Activated naive CD4-positive, alpha-beta T cell treated with anti-CD3 and anti-CD28 coated beads for 36 hours (primary cell): ENCODE measurements around the gene NCAPG. TPM values are rescaled to one million over a fixed set of nuclear protein-coding genes. Genes with fewer than 3 reads are reported as not detected.
"Not testable (repeated sequence)": the region's sequence is repeated elsewhere in the genome, so short reads cannot be mapped to it uniquely, and the experiment has no call there.

Experiments
- CTCF ChIA-PET: fragments of 350-600 bp; sonication (Branson Sonifier 250); formaldehyde crosslinking; loops from one replicate; lab custom pipeline; 2021; ENCODE audit warnings: antibody characterized with exemption; lab: Charles Lee
- DNase-seq: peaks from one replicate; pipeline ENCODE4 v3.0.0-alpha.2; 2020
- H3K27ac Mint-ChIP-seq: one replicate; pipeline ENCODE4 v1.8.0; 2021; ENCODE audit warnings: mild to moderate bottlenecking, mixed read lengths
- H3K27me3 Mint-ChIP-seq: one replicate; pipeline ENCODE4 v1.8.0; 2021; ENCODE audit warnings: low read depth, mixed read lengths
- H3K36me3 Mint-ChIP-seq: one replicate; pipeline ENCODE4 v1.8.0; 2021; ENCODE audit warnings: low read depth, mixed read lengths
- H3K4me1 Mint-ChIP-seq: one replicate; pipeline ENCODE4 v1.8.0; 2021; ENCODE audit warnings: low read depth, mixed read lengths
- H3K4me3 Mint-ChIP-seq: one replicate; pipeline ENCODE4 v1.8.0; 2021; ENCODE audit warnings: mild to moderate bottlenecking, moderate library complexity, mixed read lengths
- H3K9me3 Mint-ChIP-seq: one replicate; pipeline ENCODE4 v1.8.0; 2021; ENCODE audit warnings: mixed read lengths
- intact Hi-C: fragments of 100-400 bp; cut with micrococcal nuclease; formaldehyde crosslinking; loops from one replicate; pipeline ENCODE4 v1.15.1; 2023
- total RNA-seq, 2 experiments: library from RNA; stranded (reverse); gene quantifications; one replicate each; pipeline ENCODE4 v1.2.3, GENCODE V29; 2021

Gene NCAPG
- total RNA-seq, 2 experiments from 2014 or later, result 70.2 to 78.4 TPM

GRCh38 chr4:17851959-17852358, 41.2 kb downstream of the NCAPG start:
- Mint-ChIP-seq H3K27ac (no peak overlapping the region), H3K36me3 (peaks cover 8% of the 10 kb centered on the region), H3K4me1 (no peaks in the 10 kb centered on the region), H3K27me3 (no peaks in the 10 kb centered on the region), H3K9me3 (no peaks in the 10 kb centered on the region), H3K4me3 (no peak overlapping the region)
- intact Hi-C loops, result no loop called here
- no peak for DNase-seq
- CTCF ChIA-PET, result no interaction called here

GRCh38 chr4:17854036-17854435, 43.3 kb downstream of the NCAPG start:
- Mint-ChIP-seq H3K9me3 (no peaks in the 10 kb centered on the region), H3K27me3 (no peaks in the 10 kb centered on the region), H3K4me1 (no peaks in the 10 kb centered on the region), H3K36me3 (peaks cover 6% of the 10 kb centered on the region), H3K4me3 (no peak overlapping the region), H3K27ac (no peak overlapping the region)
- intact Hi-C loops, result no loop called here
- DNase-seq, result no peak
- CTCF ChIA-PET, result no interaction called here

GRCh38 chr4:17859793-17860406, 49.1 kb downstream of the NCAPG start:
- Mint-ChIP-seq H3K9me3 (peaks cover 16% of the 10 kb centered on the region), H3K36me3 (peaks cover 19% of the 10 kb centered on the region), H3K4me3 (no peak overlapping the region), H3K4me1 (no peaks in the 10 kb centered on the region), H3K27me3 (no peaks in the 10 kb centered on the region), H3K27ac (no peak overlapping the region)
- CTCF ChIA-PET, result no interaction called here
- intact Hi-C loops, result no loop called here
- DNase-seq, result no peak

- Mint-ChIP-seq H3K36me3 (peaks cover 21% of the 10 kb centered on the region), H3K9me3 (peaks cover 16% of the 10 kb centered on the region)
- H3K4me1 Mint-ChIP-seq, intact Hi-C loops, H3K27me3 Mint-ChIP-seq, DNase-seq, CTCF ChIA-PET, H3K27ac Mint-ChIP-seq, H3K4me3 Mint-ChIP-seq: not testable (repeated sequence)
Measured at GRCh38 chr4:17861906-17862305, 51.1 kb downstream of the NCAPG start.

GRCh38 chr4:17865866-17866363, 55.1 kb downstream of the NCAPG start:
- Mint-ChIP-seq H3K4me1 (no peaks in the 10 kb centered on the region), H3K4me3 (no peak overlapping the region), H3K27me3 (no peaks in the 10 kb centered on the region), H3K36me3 (peaks cover 17% of the 10 kb centered on the region), H3K9me3 (peaks cover 16% of the 10 kb centered on the region), H3K27ac (no peak overlapping the region)
- DNase-seq, result no peak
- CTCF ChIA-PET, result no interaction called here
- intact Hi-C loops, result no loop called here

GRCh38 chr4:17866810-17867209, 56.0 kb downstream of the NCAPG start:
- H3K4me3 Mint-ChIP-seq, result no peak overlapping the region
- no peak for DNase-seq
- H3K36me3 Mint-ChIP-seq, result peaks cover 14% of the 10 kb centered on the region
- H3K9me3 Mint-ChIP-seq, result peaks cover 13% of the 10 kb centered on the region
- intact Hi-C loops, result no loop called here
- H3K4me1 Mint-ChIP-seq, result no peaks in the 10 kb centered on the region
- CTCF ChIA-PET, result interaction anchor here (0.6 to 0.8 kb wide), 2 partner anchors 8 to 50 kb away, joined by 3 read pairs; no protein-coding TSS in a partner anchor
- H3K27ac Mint-ChIP-seq, result no peak overlapping the region
- H3K27me3 Mint-ChIP-seq, result no peaks in the 10 kb centered on the region

- Mint-ChIP-seq H3K27me3 (no peaks in the 10 kb centered on the region), H3K36me3 (peaks cover 10% of the 10 kb centered on the region), H3K27ac (no peak overlapping the region), H3K9me3 (peaks cover 8% of the 10 kb centered on the region), H3K4me3 (no peak overlapping the region), H3K4me1 (no peaks in the 10 kb centered on the region)
- DNase-seq, result no peak
- CTCF ChIA-PET, result interaction anchor here (0.6 to 0.8 kb wide), 2 partner anchors 9 to 50 kb away, joined by 3 read pairs; no protein-coding TSS in a partner anchor
- intact Hi-C loops, result no loop called here
Measured at GRCh38 chr4:17867276-17867675, 56.5 kb downstream of the NCAPG start.

- Mint-ChIP-seq H3K27ac (no peak overlapping the region), H3K9me3 (no peaks in the 10 kb centered on the region), H3K36me3 (peaks cover 4% of the 10 kb centered on the region), H3K27me3 (no peaks in the 10 kb centered on the region), H3K4me3 (no peak overlapping the region), H3K4me1 (no peaks in the 10 kb centered on the region)
- CTCF ChIA-PET, result no interaction called here
- intact Hi-C loops, result no loop called here
- DNase-seq, result no peak
Measured at GRCh38 chr4:17869327-17869726, 58.5 kb downstream of the NCAPG start.

- intact Hi-C loops, result no loop called here
- Mint-ChIP-seq H3K4me3 (no peak overlapping the region), H3K36me3 (peaks cover 8% of the 10 kb centered on the region), H3K27ac (no peak overlapping the region), H3K4me1 (no peaks in the 10 kb centered on the region), H3K27me3 (no peaks in the 10 kb centered on the region), H3K9me3 (peaks cover 2% of the 10 kb centered on the region)
- CTCF ChIA-PET, result interaction anchor here (1.0 kb wide), 1 partner anchor 59 kb away, joined by 3 read pairs; no protein-coding TSS in a partner anchor
- DNase-seq, result no peak
Measured at GRCh38 chr4:17875402-17876070, 64.8 kb downstream of the NCAPG start.

- no peaks in the 10 kb centered on the region for H3K27me3 Mint-ChIP-seq
- no peak overlapping the region for H3K27ac Mint-ChIP-seq
- H3K4me1 Mint-ChIP-seq, result no peaks in the 10 kb centered on the region
- CTCF ChIA-PET, result no interaction called here
- intact Hi-C loops, result no loop called here
- no peak overlapping the region for H3K4me3 Mint-ChIP-seq
- H3K36me3 Mint-ChIP-seq, result peaks cover 8% of the 10 kb centered on the region
- peaks cover 2% of the 10 kb centered on the region for H3K9me3 Mint-ChIP-seq
- DNase-seq, result no peak
Measured at GRCh38 chr4:17876943-17877342, 66.2 kb downstream of the NCAPG start.

GRCh38 chr4:17877661-17878060, 66.9 kb downstream of the NCAPG start:
- intact Hi-C loops, result no loop called here
- Mint-ChIP-seq H3K9me3 (peaks cover 2% of the 10 kb centered on the region), H3K27ac (no peak overlapping the region), H3K27me3 (no peaks in the 10 kb centered on the region), H3K36me3 (peaks cover 8% of the 10 kb centered on the region), H3K4me1 (no peaks in the 10 kb centered on the region), H3K4me3 (no peak overlapping the region)
- CTCF ChIA-PET, result no interaction called here
- DNase-seq, result no peak

GRCh38 chr4:17884063-17884462, 73.3 kb downstream of the NCAPG start:
- DNase-seq, result no peak
- Mint-ChIP-seq H3K4me3 (no peak overlapping the region), H3K27me3 (no peaks in the 10 kb centered on the region), H3K4me1 (no peaks in the 10 kb centered on the region), H3K9me3 (no peaks in the 10 kb centered on the region), H3K36me3 (peaks cover 7% of the 10 kb centered on the region), H3K27ac (no peak overlapping the region)
- CTCF ChIA-PET, result no interaction called here
- intact Hi-C loops, result no loop called here

- intact Hi-C loops, result no loop called here
Measured at GRCh38 chr4:17884511-17884910, 73.7 kb downstream of the NCAPG start.

More at GRCh38 chr4:17884511-17884910, 73.7 kb downstream of the NCAPG start:
- H3K9me3 Mint-ChIP-seq, result no peaks in the 10 kb centered on the region
- CTCF ChIA-PET, result no interaction called here
- H3K36me3 Mint-ChIP-seq, result peaks cover 7% of the 10 kb centered on the region
- no peak overlapping the region for H3K27ac Mint-ChIP-seq
- H3K4me1 Mint-ChIP-seq, result no peaks in the 10 kb centered on the region
- DNase-seq, result no peak
- no peaks in the 10 kb centered on the region for H3K27me3 Mint-ChIP-seq
- H3K4me3 Mint-ChIP-seq, result no peak overlapping the region
